NOMO-1 (cell line): ENCODE results near the gene NKX2-3.

ENCODE experiments used
- DNase-seq, 2 experiments: peaks; one replicate each; lab custom pipeline; 2025; ENCODE audit not compliant: unreplicated experiment in 2 of 2; lab: John Stamatoyannopoulos, UW

NKX2-3 gene

DNA sequence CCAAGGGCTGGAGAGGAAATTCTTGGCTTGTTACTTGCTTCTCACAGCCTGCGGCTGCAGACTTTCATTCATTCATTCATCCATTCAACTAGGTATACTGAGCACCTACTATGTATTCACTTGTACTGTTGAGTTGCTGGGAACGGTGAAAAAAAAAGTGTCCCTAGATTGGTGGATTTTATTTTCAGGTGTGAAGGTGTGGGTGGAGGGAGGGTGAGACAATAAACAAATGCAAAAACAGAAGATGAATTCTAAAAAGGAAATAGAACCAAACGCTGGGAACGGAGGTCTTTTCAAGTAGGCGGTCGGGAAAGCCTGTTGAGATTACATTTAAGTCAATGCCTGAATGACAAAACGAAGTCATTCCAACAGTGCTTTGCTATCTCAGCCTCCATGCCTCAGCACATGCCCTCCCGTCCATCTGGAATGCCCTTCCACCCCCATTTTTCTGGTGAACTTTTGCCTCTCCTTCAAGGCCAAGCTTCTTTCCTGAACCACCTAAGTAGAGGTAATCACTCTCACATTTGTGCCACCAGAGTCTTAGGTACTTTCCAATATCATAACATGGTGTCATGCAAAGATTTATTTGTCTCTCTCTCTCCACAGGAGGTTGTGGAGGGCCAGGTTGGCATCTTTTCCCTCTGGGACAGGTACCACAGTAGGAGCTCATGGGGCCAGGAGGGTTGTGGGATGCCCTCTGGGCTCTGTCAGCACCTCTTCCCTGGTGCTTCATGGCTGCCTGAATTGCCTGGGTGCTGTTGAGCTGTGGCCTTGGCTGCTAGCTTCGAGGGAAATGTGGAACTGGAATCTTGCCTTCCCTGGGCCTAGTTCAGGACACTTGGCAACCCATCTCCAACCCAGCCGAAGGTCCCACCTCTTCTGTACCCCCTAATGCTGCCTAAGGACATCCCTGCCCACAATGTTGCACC lies 5.5 kb downstream of the NKX2-3 start:
- no peak for DNase-seq

DNA sequence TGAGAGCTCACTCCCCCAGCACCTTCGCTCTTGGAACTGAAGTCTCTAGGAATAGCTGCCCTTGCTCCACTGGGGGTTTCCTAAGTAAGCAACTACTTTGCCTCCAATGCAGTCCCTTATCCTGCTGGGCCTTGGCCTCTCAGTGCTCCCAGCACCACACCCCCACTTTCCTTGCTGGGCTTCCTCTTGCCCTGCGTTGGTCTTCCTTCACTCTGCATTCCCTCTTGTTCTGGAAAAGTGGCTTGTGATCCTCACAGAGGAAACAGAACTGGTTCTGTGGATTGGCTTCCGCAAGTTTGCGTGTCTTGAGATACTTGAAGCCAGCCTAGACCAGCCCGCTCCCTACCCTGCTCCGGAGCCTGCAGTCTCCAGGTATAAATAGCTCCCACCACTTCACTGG lies 6.4 kb downstream of the NKX2-3 start:
- no peak for DNase-seq

GRCh38 chr10:99539820-99540219 lies 7.1 kb downstream of the NKX2-3 start:
- no peak for DNase-seq

DNA sequence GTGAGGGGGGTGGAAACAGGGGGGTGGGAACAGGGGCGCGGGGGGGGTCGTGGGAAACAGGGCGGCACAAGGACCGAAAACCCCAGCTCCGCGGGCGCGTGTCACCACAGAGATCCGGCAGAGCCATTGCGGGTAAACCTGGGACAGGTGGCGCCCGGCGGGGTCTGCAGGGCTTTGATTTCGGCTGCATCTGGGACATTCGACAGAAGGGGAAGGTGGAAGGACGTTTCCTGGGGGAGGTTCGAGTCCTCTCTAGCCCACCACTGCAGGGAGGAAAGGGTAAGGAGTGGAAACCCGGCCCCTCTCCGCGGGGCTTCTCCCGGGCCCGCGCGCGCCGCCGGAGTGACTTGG lies 7.5 kb downstream of the NKX2-3 start:
- DNase-seq, result no peak

GRCh38 chr10:99540657-99541531 lies 8.2 kb downstream of the NKX2-3 start:
- DNase-seq, result no peak

- DNase-seq, result no peak
These were observed 11.6 kb downstream of the NKX2-3 start for GRCh38 chr10:99544322-99544721.

DNA sequence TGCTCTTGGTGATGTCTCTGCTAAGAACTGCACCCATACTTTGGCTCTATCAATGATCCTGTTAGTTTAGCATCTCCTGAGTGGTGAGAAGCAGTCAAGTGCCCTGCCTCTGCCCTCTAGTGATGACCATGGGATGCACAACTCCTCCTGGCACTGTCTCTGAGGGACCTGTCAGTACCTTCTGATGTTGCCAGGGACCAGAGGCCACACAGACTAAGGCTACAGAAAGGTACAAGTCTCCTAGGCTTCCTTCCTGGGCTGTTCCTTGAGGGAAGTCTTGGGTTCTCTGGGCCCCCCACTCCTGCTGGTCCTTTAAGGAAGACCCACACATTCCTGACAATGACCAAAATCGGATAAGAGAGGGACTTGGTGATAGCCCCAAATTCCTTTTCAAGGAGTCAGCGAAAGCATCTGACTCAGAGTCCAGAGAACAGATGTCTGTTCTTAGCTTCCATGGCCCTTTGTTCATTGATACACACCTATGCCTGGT lies 15.3 kb downstream of the NKX2-3 start:
- DNase-seq, result peak in 1 of 2 experiments; percentile 11

DNA sequence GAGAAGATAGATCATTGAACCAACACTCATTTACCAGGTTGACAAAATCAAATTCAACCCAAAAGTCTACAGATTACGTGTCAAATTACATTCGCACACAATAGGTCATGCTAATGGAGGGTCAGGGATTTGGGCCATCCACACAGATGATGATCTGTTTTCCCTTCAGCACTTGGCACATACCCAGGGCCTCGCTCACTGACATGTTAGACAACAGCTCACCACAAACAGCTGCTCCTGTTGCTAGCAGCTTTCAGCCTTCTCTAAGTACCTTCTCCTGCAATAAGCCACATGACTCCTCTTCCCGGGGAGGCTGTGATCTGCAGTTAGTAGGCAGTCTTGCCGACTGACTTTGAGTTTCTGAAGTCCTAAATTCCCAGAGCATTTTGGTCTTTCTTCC lies 18.4 kb downstream of the NKX2-3 start:
- no peak for DNase-seq

DNA sequence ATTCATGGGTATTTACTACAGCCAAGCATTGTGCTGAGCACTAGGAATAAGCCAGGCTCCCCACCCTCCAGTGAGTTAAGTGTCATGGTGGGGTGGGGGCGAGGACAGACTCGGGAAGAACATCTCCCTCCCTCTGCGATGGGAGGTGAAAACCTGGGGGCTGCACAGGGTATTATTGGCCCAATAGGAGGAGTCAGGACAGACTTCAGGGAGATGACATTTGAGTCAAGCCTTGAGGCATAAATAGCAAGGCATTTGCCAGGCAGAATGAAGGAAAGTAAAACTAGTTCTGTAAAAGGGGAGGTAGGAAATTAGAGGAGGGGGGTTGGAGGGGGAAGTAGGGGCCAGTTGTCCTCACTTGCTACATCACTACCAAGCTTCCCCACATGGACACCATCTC lies 18.9 kb downstream of the NKX2-3 start:
- no peak for DNase-seq

DNA sequence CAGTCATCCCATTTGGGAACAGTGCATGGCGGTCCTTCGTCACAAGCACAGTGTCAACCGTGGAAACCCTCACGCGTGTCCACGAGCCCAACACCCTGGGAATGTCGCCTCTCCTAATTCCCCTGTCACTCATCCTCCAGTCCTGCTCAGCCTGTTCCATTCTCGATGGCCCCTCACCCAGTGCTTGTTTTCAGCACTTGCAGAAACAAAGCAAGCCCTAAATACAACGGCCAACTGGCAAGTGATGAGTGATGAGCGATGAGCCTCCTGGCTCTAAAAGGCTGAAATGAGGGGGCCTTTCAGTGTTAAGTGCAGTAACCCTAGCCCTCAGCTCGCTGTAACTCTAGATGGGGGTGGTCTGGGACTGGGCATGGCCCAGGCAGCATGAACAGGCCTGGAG lies 22.6 kb downstream of the NKX2-3 start:
- no peak for DNase-seq

GRCh38 chr10:99555825-99556523 lies 23.2 kb downstream of the NKX2-3 start:
- DNase-seq, result peak in 1 of 2 experiments; percentile 36

GRCh38 chr10:99557044-99557443 lies 24.3 kb downstream of the NKX2-3 start:
- DNase-seq, result no peak

DNA sequence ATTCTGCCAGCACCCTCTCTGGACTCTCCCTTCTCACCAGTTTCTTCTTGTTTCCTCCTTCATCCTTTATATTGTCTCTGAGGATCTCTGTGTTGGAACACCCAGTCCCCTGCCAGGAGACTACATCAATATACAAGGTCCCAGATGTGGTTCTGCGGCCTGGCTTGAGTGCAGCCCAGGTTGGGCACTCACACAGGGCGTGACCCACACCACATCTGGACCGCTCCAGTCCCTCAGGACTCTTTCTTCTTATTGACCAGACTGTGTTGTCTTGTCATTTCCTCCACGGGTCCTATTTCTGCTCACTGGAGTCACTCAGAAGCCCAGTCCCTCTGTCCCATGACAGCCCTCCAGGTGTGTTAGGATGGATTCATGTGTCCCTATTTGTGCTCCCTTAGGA lies 26.0 kb downstream of the NKX2-3 start:
- DNase-seq, result no peak

DNA sequence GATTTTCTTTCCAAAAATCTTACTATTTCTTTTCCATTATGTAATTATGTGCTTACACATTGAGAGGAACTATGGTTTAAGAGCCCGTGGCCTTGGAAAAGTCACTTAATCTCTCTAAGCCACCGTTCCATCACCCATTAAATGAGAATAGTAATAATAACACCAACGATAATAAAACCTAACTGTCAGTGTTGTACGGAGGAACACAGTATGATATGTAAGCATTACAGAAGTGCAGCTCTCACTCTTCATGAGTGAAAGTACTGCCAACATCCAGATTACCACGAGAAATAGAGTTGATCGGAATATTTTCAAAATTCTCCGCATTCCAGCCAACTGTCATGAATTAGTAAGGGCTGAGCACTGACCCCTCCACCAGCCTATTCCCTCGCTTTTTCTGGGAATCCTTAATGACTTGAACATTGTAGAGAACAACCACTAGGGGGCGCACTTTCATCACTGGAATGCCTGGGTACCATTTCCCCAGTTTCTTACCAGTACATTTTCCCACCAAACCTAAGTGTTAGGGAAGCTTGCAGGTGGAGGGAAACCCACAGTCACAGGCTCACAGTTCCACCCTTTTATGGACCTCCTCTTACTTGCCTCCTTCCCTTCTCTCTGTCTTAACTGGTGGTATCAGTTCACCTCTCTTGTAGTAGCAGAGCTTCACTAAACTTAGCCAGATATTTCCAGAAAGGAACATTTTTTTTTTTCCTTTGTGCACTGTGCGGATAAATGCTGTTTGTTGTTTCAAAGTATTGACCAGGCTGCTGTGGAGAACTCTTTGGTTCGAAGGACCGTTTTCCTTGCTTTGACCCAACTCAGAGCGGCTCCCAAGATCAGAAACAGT lies 27.8 kb downstream of the NKX2-3 start:
- peak in 1 of 2 experiments; percentile 20 for DNase-seq

DNA sequence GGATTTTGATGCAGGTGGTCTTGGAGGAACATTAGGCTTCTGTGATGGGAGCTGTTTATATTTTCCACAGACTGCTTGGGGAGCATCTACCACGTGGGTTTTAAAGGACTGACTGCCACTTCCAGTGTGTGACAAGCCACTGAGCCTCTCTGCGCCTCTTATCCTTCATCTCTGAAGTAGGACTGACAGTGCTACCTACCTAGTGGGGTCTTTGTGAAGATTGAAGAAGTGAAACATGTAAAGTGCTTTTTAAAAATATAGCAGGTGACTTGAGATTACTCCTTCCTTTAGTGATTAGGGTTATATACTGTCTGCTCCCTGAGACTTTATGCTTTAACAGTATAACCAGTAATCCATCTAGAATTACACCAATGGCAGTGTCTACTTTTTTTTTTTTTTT lies 29.9 kb downstream of the NKX2-3 start:
- no peak for DNase-seq

DNA sequence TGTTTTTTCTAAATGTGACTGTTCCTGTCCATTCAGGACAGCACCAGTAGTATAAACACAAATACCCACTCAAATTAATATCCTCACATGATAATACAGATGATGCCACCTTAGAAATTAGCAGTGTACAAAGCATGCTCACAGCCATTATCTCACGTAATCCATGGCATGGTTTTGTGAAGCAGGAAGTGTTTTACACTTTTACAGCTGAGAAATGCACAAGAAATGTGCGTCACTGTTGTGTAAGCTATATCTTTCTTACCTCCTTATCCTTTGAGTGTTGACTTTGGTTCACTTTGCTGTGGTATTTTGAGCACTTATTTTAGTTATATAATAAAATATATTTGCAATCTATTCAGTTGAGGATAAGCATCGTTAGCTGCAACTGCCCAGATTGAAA lies 31.6 kb downstream of the NKX2-3 start:
- DNase-seq, result no peak

DNA sequence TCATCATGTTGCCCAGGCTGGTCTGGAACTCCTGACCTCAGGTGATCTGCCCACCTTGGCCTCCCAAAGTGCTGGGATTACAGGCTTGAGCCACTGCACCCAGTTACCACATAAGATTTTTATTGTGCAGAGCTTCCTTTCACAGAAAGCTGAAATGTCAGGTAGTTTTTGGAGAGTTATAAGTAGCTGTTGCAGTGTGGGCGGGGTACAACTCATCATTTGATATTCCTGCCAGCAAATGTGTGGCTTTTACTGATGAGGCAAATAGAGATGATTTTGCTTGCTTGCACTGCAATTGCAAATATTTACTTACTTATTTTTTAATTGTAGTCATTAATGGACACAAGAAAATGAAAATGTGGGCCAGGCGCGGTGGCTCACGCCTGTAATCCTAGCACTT lies 32.4 kb downstream of the NKX2-3 start:
- DNase-seq, result no peak

- no peak for DNase-seq
These were observed 36.7 kb downstream of the NKX2-3 start for GRCh38 chr10:99569253-99569939.

GRCh38 chr10:99569961-99570360 lies 37.2 kb downstream of the NKX2-3 start:
- no peak for DNase-seq

DNA sequence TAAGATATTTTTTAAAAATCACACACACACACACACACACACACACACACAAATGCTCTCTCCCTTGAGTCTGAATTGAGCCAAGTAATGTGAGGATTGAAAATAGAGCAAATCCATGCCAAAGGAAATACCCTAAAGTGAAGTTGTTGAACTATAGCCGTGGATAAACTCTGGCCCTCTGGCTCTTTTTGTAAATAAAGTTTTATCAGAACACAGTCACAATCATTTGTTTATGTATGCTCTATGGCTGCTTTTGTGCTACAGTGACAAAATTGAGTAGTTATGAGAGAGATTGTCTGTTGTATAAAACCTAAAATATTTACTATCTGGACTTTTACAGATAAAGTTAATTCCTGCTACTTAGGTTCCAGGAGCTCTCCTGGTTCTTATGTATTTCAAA lies 39.1 kb downstream of the NKX2-3 start:
- no peak for DNase-seq
